Measurements from ENCODE around the gene ZNF808. TPM values are rescaled to one million over a fixed set of nuclear protein-coding genes. Genes with fewer than 3 reads are reported as not detected.
"Not testable (repeated sequence)": the region's sequence is repeated elsewhere in the genome, so short reads cannot be mapped to it uniquely, and the experiment has no call there.

The ZNF808 gene
- total RNA-seq, 2 experiments from 2014 or later = 36.7 to 42.6 TPM

GRCh38 chr19:52519175-52519574 is 8.3 kb upstream of the ZNF808 start:
- H3K4me3 Mint-ChIP-seq, H3K4me1 Mint-ChIP-seq, POLR2A ChIA-PET, DNase-seq, H3K27me3 Mint-ChIP-seq, CTCF ChIA-PET, H3K27ac Mint-ChIP-seq: not testable (repeated sequence)
- H3K36me3 Mint-ChIP-seq (ENCODE audit: low read depth) = peaks cover 17% of the 10 kb centered on the region
- H3K9me3 Mint-ChIP-seq = peaks cover 55% of the 10 kb centered on the region

- DNase-seq = no peak
- no peak overlapping the region for H3K4me3 Mint-ChIP-seq
- ChIA-PET CTCF (no interaction called here), POLR2A (no interaction called here)
- H3K27me3 Mint-ChIP-seq = no peaks in the 10 kb centered on the region
- H3K36me3 Mint-ChIP-seq (ENCODE audit: low read depth) = peaks cover 17% of the 10 kb centered on the region
- H3K4me1 Mint-ChIP-seq = peaks cover 2% of the 10 kb centered on the region
- peaks cover 56% of the 10 kb centered on the region for H3K9me3 Mint-ChIP-seq
- H3K27ac Mint-ChIP-seq = no peak overlapping the region
These were observed 7.5 kb upstream of the ZNF808 start for GRCh38 chr19:52520013-52520412.

GRCh38 chr19:52522551-52522950 is 4.9 kb upstream of the ZNF808 start:
- Mint-ChIP-seq H3K27ac (no peak overlapping the region), H3K4me1 (peaks cover 9% of the 10 kb centered on the region), H3K36me3 (ENCODE audit: low read depth) (peaks cover 10% of the 10 kb centered on the region), H3K27me3 (no peaks in the 10 kb centered on the region), H3K9me3 (peaks cover 45% of the 10 kb centered on the region), H3K4me3 (no peak overlapping the region)
- DNase-seq = no peak
- POLR2A ChIA-PET = no interaction called here
- CTCF ChIA-PET = no interaction called here

GRCh38 chr19:52524086-52524485 is 3.4 kb upstream of the ZNF808 start:
- Mint-ChIP-seq H3K4me3 (no peak overlapping the region), H3K27me3 (no peaks in the 10 kb centered on the region), H3K36me3 (ENCODE audit: low read depth) (peaks cover 23% of the 10 kb centered on the region), H3K27ac (no peak overlapping the region), H3K4me1 (peaks cover 17% of the 10 kb centered on the region), H3K9me3 (peaks cover 44% of the 10 kb centered on the region)
- ChIA-PET POLR2A (no interaction called here), CTCF (no interaction called here)
- DNase-seq = no peak

- Mint-ChIP-seq H3K4me1 (peaks cover 21% of the 10 kb centered on the region), H3K9me3 (peaks cover 23% of the 10 kb centered on the region), H3K36me3 (ENCODE audit: low read depth) (peaks cover 44% of the 10 kb centered on the region), H3K27me3 (no peaks in the 10 kb centered on the region), H3K27ac (peak overlapping the region; percentile 84), H3K4me3 (peak overlapping the region; percentile 96)
- ChIA-PET POLR2A (interaction anchor here (0.9 kb wide), 1 partner anchor 8 kb away, joined by 3 read pairs; no protein-coding TSS in a partner anchor), CTCF (no interaction called here)
- peak; percentile 19 for DNase-seq
These were observed 486 bp downstream of the ZNF808 start for GRCh38 chr19:52527956-52528351.

- Mint-ChIP-seq H3K36me3 (ENCODE audit: low read depth) (peaks cover 74% of the 10 kb centered on the region), H3K4me1 (peaks cover 40% of the 10 kb centered on the region), H3K4me3 (no peak overlapping the region), H3K27me3 (no peaks in the 10 kb centered on the region), H3K9me3 (peaks cover 20% of the 10 kb centered on the region), H3K27ac (no peak overlapping the region)
- ChIA-PET POLR2A (no interaction called here), CTCF (no interaction called here)
- DNase-seq = no peak
These were observed 5.0 kb downstream of the ZNF808 start for GRCh38 chr19:52532480-52532879.

- ChIA-PET POLR2A (no interaction called here), CTCF (no interaction called here)
- Mint-ChIP-seq H3K9me3 (peaks cover 20% of the 10 kb centered on the region), H3K4me1 (peaks cover 35% of the 10 kb centered on the region), H3K27me3 (no peaks in the 10 kb centered on the region), H3K27ac (no peak overlapping the region), H3K36me3 (ENCODE audit: low read depth) (peaks cover 72% of the 10 kb centered on the region), H3K4me3 (no peak overlapping the region)
- DNase-seq = no peak
These were observed 6.4 kb downstream of the ZNF808 start for GRCh38 chr19:52533901-52534300.

- H3K9me3 Mint-ChIP-seq = peaks cover 23% of the 10 kb centered on the region
- peaks cover 74% of the 10 kb centered on the region for H3K36me3 Mint-ChIP-seq (ENCODE audit: low read depth)
- H3K27me3 Mint-ChIP-seq = not testable (repeated sequence)
- POLR2A ChIA-PET = interaction anchor here (1.3 kb wide), 1 partner anchor 8 kb away, joined by 3 read pairs; no protein-coding TSS in a partner anchor
- H3K27ac Mint-ChIP-seq = peak overlapping the region; percentile 97
- CTCF ChIA-PET = interaction anchor here (0.7 kb wide), 1 partner anchor 17 kb away, joined by 3 read pairs; no protein-coding TSS in a partner anchor
- DNase-seq = peak; percentile 39
- H3K4me3 Mint-ChIP-seq = peak overlapping the region; percentile 85
- H3K4me1 Mint-ChIP-seq = peaks cover 31% of the 10 kb centered on the region
These were observed 7.9 kb downstream of the ZNF808 start for GRCh38 chr19:52535385-52535770.

- POLR2A ChIA-PET = interaction anchor here (1.0 to 1.3 kb wide), 4 partner anchors 8 to 139 kb away, joined by 3 to 5 read pairs (median 3); no protein-coding TSS in a partner anchor
- Mint-ChIP-seq H3K36me3 (ENCODE audit: low read depth) (peaks cover 76% of the 10 kb centered on the region), H3K9me3 (peaks cover 27% of the 10 kb centered on the region)
These were observed 8.4 kb downstream of the ZNF808 start for GRCh38 chr19:52535771-52536447.

GRCh38 chr19:52536448-52536800 is 9.0 kb downstream of the ZNF808 start:
- Mint-ChIP-seq H3K9me3 (peaks cover 31% of the 10 kb centered on the region), H3K27me3 (no peaks in the 10 kb centered on the region), H3K27ac (peak overlapping the region; percentile 97), H3K4me1 (peaks cover 34% of the 10 kb centered on the region), H3K4me3 (peak overlapping the region; percentile 85), H3K36me3 (ENCODE audit: low read depth) (peaks cover 77% of the 10 kb centered on the region)
- peak; percentile 67 for DNase-seq
- ChIA-PET POLR2A (interaction anchor here (1.0 kb wide), 4 partner anchors 8 to 140 kb away, joined by 3 to 5 read pairs (median 3); no protein-coding TSS in a partner anchor), CTCF (no interaction called here)

More at GRCh38 chr19:52535771-52536447, 8.4 kb downstream of the ZNF808 start:
- CTCF ChIA-PET = interaction anchor here (0.7 kb wide), 1 partner anchor 17 kb away, joined by 3 read pairs; no protein-coding TSS in a partner anchor
- H3K27me3 Mint-ChIP-seq = no peaks in the 10 kb centered on the region
- H3K27ac Mint-ChIP-seq = peak overlapping the region; percentile 97
- peaks cover 34% of the 10 kb centered on the region for H3K4me1 Mint-ChIP-seq
- DNase-seq = peak; percentile 94
- peak overlapping the region; percentile 85 for H3K4me3 Mint-ChIP-seq

- CTCF ChIA-PET, H3K4me3 Mint-ChIP-seq, POLR2A ChIA-PET, DNase-seq, H3K27ac Mint-ChIP-seq, H3K27me3 Mint-ChIP-seq: not testable (repeated sequence)
- peaks cover 79% of the 10 kb centered on the region for H3K36me3 Mint-ChIP-seq (ENCODE audit: low read depth)
- H3K9me3 Mint-ChIP-seq = peaks cover 45% of the 10 kb centered on the region
- H3K4me1 Mint-ChIP-seq = peaks cover 50% of the 10 kb centered on the region
These were observed 11.3 kb downstream of the ZNF808 start for GRCh38 chr19:52538815-52539214.

- CTCF ChIA-PET, POLR2A ChIA-PET, H3K27me3 Mint-ChIP-seq, H3K4me3 Mint-ChIP-seq, DNase-seq, H3K27ac Mint-ChIP-seq: not testable (repeated sequence)
- Mint-ChIP-seq H3K36me3 (ENCODE audit: low read depth) (peaks cover 88% of the 10 kb centered on the region), H3K4me1 (peaks cover 35% of the 10 kb centered on the region), H3K9me3 (peaks cover 52% of the 10 kb centered on the region)
These were observed 13.7 kb downstream of the ZNF808 start for GRCh38 chr19:52541176-52541575.

GRCh38 chr19:52541608-52542007 is 14.1 kb downstream of the ZNF808 start:
- POLR2A ChIA-PET = no interaction called here
- peaks cover 88% of the 10 kb centered on the region for H3K36me3 Mint-ChIP-seq (ENCODE audit: low read depth)

GRCh38 chr19:52542541-52542940 is 15.1 kb downstream of the ZNF808 start:
- DNase-seq, POLR2A ChIA-PET, H3K4me3 Mint-ChIP-seq, H3K27me3 Mint-ChIP-seq: not testable (repeated sequence)
- H3K36me3 Mint-ChIP-seq (ENCODE audit: low read depth) = peaks cover 88% of the 10 kb centered on the region
- CTCF ChIA-PET = interaction anchor here (0.6 kb wide), 1 partner anchor 825 kb away, joined by 3 read pairs; no protein-coding TSS in a partner anchor
- H3K27ac Mint-ChIP-seq = peak overlapping the region; percentile 48
- peaks cover 25% of the 10 kb centered on the region for H3K4me1 Mint-ChIP-seq
- H3K9me3 Mint-ChIP-seq = peaks cover 49% of the 10 kb centered on the region

More at GRCh38 chr19:52541608-52542007, 14.1 kb downstream of the ZNF808 start:
- H3K9me3 Mint-ChIP-seq = peaks cover 50% of the 10 kb centered on the region
- no peak for DNase-seq
- CTCF ChIA-PET = no interaction called here
- no peak overlapping the region for H3K27ac Mint-ChIP-seq
- no peak overlapping the region for H3K4me3 Mint-ChIP-seq
- H3K4me1 Mint-ChIP-seq = peaks cover 32% of the 10 kb centered on the region
- no peaks in the 10 kb centered on the region for H3K27me3 Mint-ChIP-seq
